HG03354 (cell line): ENCODE measurements around the gene ZNF439.
"Not testable (repeated sequence)": the region's sequence is repeated elsewhere in the genome, so short reads cannot be mapped to it uniquely, and the experiment has no call there.

Experiments used
- ATAC-seq: cut with Tn5 transposase; IDR thresholded peaks from one replicate; pipeline ENCODE4 v1.9.1; 2021; ENCODE audit warnings: mild to moderate bottlenecking; ENCODE audit not compliant: unreplicated experiment, poor library complexity, severe bottlenecking

ZNF439 gene

DNA sequence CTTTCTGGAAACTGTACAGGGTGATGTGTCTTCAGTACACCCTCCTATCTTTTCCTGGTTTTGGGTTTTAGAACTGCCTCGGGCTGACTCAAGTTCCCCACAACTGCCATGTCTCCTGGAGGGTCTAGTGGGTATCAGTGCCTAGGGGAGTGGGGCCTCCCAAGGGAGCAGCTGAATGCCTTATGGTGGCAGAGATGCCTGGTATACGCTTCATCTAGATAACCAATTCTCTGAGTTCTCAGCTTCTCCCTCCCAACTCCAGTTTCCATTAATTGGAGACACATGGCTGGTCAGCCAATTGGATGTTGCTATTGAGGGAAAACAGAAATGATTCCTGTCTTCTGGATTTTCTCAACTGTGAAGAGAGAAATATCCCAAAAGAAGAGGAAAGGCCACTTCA lies 12.8 kb downstream of the ZNF439 start:
- no peak for ATAC-seq

DNA sequence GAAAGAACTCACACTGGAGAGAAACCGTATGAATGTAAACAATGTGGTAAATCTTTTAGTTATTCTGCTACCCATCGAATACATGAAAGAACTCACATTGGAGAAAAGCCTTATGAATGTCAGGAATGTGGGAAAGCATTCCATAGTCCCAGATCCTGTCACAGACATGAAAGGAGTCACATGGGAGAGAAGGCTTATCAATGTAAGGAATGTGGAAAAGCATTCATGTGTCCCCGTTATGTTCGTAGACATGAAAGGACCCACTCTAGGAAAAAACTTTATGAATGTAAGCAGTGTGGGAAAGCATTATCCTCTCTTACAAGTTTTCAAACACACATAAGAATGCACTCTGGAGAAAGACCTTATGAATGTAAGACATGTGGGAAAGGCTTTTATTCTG lies 19.2 kb downstream of the ZNF439 start:
- ATAC-seq: not testable (repeated sequence)

DNA sequence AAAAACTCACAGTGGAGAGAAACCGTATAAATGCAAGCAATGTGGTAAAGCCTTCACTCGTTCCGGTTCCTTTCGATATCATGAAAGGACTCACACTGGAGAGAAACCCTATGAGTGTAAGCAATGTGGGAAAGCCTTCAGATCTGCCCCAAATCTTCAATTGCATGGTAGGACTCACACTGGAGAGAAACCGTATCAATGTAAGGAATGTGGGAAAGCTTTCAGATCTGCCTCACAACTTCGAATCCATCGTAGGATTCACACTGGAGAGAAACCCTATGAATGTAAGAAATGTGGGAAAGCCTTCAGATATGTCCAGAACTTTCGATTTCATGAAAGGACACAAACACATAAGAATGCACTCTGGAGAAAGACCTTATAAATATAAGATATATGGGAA lies 19.7 kb downstream of the ZNF439 start:
- no peak for ATAC-seq

DNA sequence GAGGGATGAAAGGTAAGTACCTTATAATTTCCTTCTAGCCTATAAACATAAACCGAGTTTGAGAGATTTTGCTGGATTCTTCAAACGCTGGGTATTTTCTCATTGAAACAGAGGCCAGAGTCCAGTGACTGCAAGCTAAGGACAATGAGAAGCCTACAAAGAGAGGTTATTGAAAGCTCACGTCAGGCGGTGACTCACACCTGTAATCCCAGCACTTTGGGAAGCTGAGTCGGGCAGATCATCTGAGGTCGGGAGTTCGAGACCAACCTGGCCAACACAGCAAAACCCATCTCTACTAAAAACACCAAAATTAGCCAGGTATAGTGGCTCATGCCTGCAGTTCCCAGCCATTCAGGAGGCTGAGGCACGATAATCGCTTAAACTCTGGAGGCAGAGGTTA lies 24.1 kb downstream of the ZNF439 start:
- no peak for ATAC-seq

DNA sequence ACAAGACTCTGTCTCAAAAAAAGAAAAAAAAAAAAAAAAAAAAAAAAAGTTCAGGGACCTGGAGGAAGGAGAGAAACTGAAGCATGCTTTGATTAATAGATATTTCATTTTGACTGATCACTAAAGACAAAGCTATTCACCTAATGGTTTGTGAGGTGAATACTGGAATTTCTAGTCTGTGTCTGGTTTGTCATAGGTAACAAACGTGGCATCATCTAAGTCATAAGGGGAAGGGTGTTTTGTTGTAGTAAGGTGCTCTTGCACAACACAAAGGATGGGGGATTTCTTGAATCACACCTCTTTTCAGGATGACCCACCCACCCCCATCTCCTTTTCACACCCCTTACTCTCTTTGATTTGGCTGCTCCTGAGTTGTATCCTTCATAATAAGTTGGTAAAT lies 25.2 kb downstream of the ZNF439 start:
- no peak for ATAC-seq

DNA sequence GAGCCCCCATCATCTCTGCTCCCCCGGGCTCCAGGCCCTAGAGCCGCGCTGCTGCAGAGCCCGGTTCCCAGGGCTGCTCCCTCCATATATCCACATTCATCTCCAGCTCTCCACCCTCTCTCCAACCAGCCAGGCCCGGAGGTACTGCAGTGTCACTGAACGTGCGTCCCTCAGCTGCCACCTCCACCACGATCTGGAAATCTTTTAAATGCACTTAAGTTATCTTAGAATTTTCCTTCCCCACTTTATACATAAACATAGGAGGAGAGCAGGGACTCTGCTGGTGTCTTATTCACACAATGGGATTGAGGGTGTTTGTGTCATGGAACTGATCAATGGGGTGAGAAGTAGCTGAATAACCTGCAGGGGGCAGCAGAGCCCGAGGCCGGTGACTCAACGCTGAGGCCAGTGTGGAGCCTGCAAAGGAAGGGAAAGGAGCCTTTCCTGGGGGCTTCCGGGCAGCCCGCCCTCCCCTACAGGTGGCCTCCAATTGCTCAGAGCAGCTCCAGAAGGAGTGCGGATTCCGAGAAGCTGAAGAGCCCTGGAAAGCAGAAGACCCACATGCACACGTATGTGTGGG lies 31.3 kb downstream of the ZNF439 start:
- not testable (repeated sequence) for ATAC-seq

DNA sequence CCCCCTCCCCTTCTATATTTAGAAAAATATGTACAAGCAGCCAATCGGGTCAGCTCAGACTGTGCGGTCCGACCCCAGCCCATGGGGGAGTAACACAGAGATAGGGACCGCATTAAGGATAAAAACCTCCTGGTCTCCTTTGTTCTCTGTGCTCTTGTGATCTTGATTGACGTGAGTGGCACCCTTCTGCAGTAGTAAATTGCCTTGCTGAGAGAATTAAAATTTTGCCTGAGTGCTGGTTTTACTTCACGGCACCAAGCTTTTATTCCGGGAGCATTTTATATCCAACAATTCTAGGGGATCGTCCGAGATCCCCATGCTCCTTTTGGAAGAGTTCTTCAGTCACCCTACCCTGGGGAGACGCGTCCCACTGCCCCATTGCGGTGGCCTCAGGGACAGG lies 32.1 kb downstream of the ZNF439 start:
- ATAC-seq: no peak

DNA sequence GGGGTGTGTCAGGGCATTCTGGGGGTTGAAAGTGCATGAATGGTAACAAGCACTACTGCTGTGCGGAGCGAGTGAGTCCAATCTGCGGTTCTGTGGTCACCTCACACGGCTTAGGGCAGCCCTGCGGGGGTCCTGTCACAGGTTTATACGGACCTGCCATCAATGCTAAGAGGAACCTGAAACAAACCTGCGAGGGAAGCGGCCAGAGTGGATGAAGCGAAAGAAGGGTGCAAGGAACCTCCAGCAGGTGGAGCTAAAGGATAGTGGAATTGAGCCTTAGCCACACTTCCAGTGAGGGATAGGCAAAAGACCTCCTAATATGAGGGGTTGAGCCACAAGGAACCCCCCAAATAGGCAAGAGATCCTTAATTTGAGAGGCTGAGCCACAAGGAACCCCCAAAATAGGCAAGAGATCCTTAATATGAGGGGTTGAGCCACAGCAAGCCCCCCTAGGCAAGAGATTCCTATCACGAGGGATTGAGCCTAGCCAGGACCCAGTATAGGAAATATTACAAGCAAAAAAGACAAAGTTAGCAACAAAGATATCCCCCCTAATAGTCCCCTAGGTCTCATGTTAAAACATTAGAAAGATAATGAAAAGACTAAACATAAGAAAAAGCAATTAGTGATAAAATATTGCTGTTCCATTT lies 32.8 kb downstream of the ZNF439 start:
- no peak for ATAC-seq

DNA sequence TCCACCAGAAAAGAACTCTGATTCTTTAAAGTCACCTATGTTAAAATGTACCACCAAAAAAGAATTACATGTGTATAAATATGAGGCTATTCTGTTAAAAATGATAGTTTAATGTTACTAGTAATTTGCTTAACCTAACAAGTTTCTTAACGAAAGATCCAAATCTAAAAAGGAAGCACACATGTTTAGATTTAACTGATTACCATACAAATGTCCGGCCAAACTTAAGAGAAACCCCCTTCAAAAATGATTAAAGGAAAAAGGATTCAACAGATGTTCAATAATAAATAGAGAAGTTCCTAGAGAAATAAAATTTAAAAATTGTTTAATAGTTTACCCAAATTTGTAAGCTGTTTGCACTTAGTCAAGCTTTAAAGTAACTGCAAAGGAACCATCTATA lies 34.1 kb downstream of the ZNF439 start:
- ATAC-seq: no peak

DNA sequence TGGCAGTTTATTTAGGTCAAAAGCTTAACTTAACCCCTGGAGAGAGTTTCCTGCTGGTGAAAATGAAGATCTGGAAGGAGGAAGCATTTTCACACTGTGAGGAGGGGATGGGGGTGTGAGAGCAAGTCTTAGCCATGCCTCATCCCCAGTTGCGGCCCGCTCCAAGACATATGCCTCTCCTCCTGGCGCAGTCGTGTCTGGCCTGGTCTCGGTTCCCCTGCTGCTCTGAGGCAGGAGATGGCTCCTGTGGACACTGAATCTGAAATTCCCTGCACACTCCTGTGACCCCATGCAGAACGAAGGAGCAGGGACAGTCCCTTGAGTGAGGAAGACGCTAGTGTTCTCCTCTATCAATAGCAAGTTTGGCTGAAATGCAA lies 38.7 kb downstream of the ZNF439 start:
- no peak for ATAC-seq

DNA sequence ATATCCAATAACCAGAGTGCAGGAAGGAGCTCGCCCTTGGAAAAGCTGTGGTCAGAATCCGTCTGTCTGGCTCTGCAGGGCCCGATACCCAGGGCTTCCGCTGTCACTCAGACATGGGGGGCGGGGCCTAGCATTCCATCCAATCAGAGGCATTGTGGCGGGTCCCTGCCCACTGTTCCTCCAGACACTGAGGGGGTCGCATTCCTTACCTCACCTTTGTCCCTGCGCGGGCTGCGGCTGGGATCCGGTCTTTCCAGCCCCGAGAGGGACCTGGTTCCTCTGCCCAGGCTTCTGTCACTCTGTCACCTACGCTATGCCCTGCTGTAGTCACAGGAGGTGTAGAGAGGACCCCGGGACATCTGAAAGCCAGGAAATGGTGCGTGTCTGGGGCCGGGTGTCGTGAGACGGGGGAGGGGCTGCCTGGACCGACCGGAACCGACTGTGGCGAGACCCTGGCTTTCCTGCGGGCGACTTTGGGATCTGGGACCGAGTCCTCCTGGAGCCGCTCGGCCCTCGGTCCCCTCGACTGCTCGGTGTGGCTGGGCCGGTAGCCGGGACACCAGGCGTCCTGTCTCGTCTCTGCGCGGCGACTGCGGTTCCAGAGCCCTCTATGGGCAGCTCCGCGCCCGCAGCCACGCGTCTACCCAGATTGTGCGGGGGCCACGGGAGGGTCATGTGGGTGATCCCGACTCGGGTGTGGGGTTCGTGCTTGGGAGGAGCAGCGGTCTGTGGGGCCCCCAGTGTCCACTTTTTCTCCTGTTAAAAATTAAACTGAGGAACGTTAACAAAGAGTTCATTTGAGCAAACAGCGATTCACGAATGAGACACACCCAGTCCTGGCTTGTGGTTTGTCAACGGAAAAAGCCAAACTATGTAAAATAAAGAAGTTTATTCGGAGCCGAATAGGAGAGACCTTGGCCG lies 39.3 kb downstream of the ZNF439 start, which contains the start of gene ZNF69:
ZNF69 (plus strand) TSS at position 172 of the 921 bp plus-strand sequence; CDS start at position 314, 142 bp downstream.
- ATAC-seq: no peak

DNA sequence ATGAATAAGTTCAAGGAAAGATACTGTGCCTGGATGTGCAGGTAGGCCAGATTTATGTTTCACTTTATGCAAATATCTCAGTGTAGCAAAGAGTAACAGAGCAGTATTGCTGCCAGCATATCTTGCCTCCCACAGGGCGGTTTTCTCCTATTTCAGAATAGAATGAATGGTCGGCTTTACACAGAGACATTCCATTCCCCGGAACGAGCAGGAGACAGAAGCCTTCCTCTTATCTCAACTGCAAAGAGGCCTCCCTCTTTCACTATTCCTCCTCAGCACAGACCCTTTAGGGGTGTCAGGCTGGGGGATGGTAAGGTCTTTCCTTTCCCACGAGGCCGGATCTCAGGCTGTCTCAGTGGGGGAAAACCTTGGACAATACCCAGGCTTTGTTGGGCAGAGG lies 41.4 kb downstream of the ZNF439 start:
- ATAC-seq: not testable (repeated sequence)

DNA sequence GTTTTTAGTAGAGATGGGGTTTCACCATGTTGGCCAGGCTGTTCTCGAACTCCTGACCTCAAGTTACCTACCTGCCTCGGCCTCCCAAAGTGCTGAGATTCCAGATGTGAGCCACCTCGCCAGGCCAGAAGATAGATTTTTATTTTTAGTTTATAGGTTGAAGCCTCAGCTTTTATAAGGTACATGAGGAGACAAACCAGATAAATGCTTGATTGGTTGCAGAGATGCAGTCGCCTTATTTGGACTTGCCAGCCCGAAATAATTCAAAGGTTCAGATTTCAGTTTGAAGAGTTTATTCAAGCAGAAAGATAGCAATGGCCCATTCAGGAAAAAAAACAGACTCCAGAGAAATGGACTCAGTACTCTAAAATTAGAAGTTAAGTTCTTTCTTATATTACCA lies 42.1 kb downstream of the ZNF439 start:
- ATAC-seq: no peak

DNA sequence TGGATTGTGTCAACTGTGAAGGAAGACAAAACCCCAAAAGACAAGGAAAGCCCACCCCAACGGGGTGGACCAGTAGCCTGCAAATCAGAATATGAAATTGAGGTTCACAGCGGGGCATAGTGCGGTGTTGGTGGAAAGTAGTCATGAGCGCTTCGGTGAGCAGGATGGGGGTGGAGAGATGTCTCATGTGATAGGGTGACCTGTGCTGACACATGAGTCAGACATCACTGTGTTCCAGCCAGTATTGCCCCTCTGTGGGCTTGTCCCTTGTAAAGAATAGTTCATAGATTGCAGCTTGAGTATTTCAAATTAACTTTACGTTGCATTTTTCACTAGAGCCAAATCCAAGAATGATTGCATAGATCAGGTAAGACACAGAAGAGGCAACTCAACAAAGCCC lies 46.3 kb downstream of the ZNF439 start:
- ATAC-seq: no peak

DNA sequence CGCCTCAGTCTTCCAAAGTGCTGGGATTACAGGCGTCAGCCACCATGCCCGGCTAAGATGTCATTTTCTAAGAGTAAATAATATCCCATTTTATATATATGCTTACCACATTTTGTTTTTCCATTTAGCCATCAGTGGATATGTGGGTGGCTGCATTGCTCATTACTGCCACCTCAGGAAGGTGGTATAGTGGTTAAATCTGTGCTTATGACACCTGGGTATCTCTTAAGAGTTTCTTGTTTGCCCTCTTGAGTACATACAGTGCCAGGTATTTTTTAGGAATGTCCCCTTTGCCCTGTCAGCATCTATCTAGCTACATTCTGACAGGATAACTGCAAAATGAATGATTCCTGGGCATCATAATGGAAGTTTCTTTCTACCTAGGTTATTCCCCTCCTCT lies 53.7 kb downstream of the ZNF439 start:
- no peak for ATAC-seq

DNA sequence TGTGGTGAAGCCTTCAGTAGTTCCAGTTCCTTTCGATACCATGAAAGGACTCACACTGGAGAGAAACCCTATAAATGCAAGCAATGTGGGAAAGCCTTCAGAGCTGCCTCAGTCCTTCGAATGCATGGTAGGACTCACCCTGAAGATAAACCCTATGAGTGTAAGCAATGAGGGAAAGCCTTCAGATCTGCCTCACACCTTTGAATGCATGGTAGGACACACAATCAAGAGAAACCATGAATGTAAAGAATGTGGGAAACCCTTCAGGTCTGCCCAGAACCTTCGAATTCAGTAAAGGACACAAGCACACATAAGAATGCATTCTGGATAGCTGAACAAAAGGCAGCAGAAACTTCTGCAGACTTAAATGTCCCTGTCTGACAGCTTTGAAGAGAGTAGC lies 57.4 kb downstream of the ZNF439 start:
- no peak for ATAC-seq

DNA sequence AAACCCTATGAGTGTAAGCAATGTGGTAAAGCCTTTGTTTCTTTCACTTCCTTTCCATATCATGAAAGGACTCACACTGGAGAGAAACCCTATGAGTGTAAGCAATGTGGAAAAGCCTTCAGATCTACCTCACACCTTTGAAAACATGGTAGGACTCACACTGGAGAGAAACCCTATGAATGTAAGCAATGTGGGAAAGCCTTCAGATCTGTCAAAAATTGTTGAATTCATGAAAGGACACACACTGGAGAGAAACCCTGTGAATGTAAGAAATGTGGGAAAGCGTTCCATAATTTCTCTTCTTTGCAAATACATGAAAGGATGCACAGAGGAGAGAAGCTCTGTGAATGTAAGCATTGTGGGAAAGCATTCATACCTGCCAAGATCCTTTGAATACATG lies 63.4 kb downstream of the ZNF439 start:
- ATAC-seq: not testable (repeated sequence)

DNA sequence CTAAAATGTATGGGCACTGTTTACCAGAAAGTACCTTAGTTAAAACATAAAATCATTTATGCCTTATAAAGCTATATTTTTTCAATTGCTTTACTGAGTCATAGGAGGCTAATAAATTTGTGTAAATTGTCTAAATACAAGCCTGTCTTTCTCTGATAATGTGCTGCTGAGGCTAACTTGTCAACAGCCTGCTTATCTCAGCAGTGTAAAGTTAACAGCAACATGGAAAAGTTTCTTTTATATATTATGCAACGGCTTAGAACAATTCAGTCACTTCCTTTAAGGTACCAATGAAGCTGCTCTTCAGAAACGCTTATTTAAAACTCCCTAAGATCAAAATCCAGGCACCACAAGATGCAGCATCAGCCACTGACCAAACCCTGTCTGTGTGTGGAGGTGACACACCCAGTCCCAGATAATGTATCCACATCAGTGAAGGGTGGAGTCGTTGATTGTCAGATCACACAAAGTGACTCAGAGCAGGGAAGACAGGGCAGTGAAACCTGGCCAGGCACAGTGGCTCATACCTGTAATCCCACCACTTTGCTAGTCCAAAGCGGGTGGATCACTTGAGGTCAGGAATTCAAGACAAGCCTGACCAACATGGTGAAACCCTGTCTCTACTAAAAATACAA lies 66.0 kb downstream of the ZNF439 start:
- not testable (repeated sequence) for ATAC-seq
